HepG2 (cell line): ENCODE results near the gene ABHD13. TPM values are rescaled to one million over a fixed set of nuclear protein-coding genes. Genes with fewer than 3 reads are reported as not detected.
A peak's percentile ranks its signal among the peaks of the same experiment; 100 is the strongest.

Experiments used
- HDAC2 ChIP-seq: sonication (generic); formaldehyde crosslinking; IDR thresholded peaks from 2 replicates; pipeline ENCODE4 v1.4.0; 2020; ENCODE audit warnings: missing genetic modification reagents
- SOX5 ChIP-seq: IDR thresholded peaks from 2 replicates; pipeline ENCODE4 v1.6.1; 2016; ENCODE audit warnings: borderline replicate concordance
- THAP7 ChIP-seq: sonication (generic); formaldehyde crosslinking; IDR thresholded peaks from 2 replicates; pipeline ENCODE4 v1.8.1; 2023; ENCODE audit warnings: mild to moderate bottlenecking, missing genetic modification reagents
- TOPORS ChIP-seq: sonication (generic); formaldehyde crosslinking; IDR thresholded peaks from 2 replicates; pipeline ENCODE4 v1.8.0; 2023; ENCODE audit warnings: mild to moderate bottlenecking, missing genetic modification reagents
- TSC22D2 ChIP-seq: sonication (generic); formaldehyde crosslinking; IDR thresholded peaks from 2 replicates; pipeline ENCODE4 v1.5.1; 2020; ENCODE audit warnings: missing genetic modification reagents, mild to moderate bottlenecking, borderline replicate concordance
- ZBTB39 ChIP-seq: sonication (generic); formaldehyde crosslinking; IDR thresholded peaks from 2 replicates; pipeline ENCODE4 v1.5.0; 2020; ENCODE audit warnings: missing genetic modification reagents
- ZNF496 ChIP-seq: sonication (generic); formaldehyde crosslinking; IDR thresholded peaks from 2 replicates; pipeline ENCODE4 v1.8.1; 2023; ENCODE audit warnings: mild to moderate bottlenecking, moderate library complexity, missing genetic modification reagents; ENCODE audit not compliant: insufficient replicate concordance
- ZNF746 ChIP-seq: sonication (generic); formaldehyde crosslinking; IDR thresholded peaks from 2 replicates; pipeline ENCODE4 v1.8.0; 2022; ENCODE audit warnings: mild to moderate bottlenecking, missing genetic modification reagents
- ZNF776 ChIP-seq: sonication (generic); formaldehyde crosslinking; IDR thresholded peaks from 2 replicates; pipeline ENCODE4 v1.4.0; 2020; ENCODE audit warnings: mild to moderate bottlenecking, missing genetic modification reagents
- ZNF790 ChIP-seq: sonication (generic); formaldehyde crosslinking; IDR thresholded peaks from 2 replicates; pipeline ENCODE4 v1.8.0; 2022; ENCODE audit warnings: missing genetic modification reagents, mild to moderate bottlenecking, borderline replicate concordance
- polyA plus RNA-seq, 8 experiments: library from polyadenylated mRNA; depleted of rRNA in 3 of 8; stranded (reverse) in 7 of 8; unstranded in 1 of 8; fragments of >200 nt; fragmentation: Illumina TruSeq in 4 of 8; extraction: Trizol in 4 of 8; gene quantifications; 2 replicates each; pipeline versions ENCODE4 v1.2.1 to v1.2.3, GENCODE V29; 2011 to 2016; ENCODE audit warnings: low read depth in 4 of 8, missing spikeins in 1 of 8, mixed read lengths in 1 of 8; ENCODE audit not compliant: insufficient read depth in 1 of 8
- total RNA-seq, 5 experiments: library from RNA; depleted of rRNA; stranded (reverse); fragments of >200 nt; fragmentation: Illumina TruSeq; extraction: Trizol; gene quantifications; 2 replicates each; pipeline ENCODE4 v1.2.3, GENCODE V29; 2016; ENCODE audit warnings: low read depth in 1 of 5
- TF ChIP-seq, protein P1 (sequence below): sonication (generic); formaldehyde crosslinking; IDR thresholded peaks from 2 replicates; pipeline ENCODE4 v1.4.0; 2020; ENCODE audit warnings: missing genetic modification reagents, borderline replicate concordance
- TF ChIP-seq, protein P2 (sequence below): sonication (generic); formaldehyde crosslinking; IDR thresholded peaks from 2 replicates; pipeline ENCODE4 v1.4.0; 2020; ENCODE audit warnings: mild to moderate bottlenecking, missing genetic modification reagents

The ABHD13 gene
- total and polyA plus RNA-seq, 2 of the 13 experiments (the other 11 are each of a cell fraction or from before 2014, with no cell fraction given), result 4.3 to 6.2 TPM

DNA sequence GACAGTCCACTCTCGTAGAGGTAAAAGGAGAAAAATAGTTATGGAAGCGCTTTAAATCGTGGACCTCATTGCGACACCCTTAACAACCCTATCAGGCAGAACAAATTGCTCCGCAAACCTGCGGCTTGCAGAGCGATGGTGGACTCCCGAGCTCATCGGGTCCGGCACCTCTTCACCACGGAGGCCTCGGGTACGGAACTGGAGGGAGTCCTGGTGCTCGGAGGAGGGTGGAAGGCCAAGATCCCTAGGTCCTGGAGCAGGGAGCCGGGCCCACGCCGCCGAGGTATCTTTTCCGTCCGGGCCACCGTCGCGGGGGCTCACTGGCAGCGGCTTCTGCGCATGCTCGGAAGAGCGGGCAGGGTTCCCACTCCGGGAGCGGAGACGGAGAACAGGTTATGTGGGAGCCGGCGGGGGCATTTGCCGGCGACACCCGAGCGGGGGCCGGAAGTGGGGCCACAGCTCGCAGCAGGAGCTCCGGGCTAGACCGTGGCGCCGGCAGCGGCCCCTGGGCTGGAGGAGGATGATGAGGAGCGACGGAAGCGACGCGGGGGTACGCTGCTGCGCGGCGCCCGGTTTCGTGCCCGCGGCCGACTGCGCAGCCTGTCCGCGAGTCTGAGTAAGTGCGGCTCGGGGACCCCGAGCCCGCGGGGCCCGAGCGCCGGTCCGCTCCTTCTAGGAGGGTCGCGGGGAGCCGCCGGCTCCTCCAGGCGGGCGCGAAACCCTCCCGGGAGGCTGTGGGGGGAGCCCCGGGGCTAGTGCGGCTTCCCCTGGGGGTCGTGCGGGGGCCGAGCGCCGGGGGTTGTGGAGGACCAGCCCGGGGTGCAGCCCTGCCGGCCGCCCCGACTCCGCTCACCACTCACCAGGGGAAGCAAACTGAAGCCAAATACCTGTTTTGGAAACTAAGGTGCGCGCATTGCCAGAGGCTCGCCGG is at the start of gene ABHD13 (continued):
- TF ChIP-seq, protein P1, sequence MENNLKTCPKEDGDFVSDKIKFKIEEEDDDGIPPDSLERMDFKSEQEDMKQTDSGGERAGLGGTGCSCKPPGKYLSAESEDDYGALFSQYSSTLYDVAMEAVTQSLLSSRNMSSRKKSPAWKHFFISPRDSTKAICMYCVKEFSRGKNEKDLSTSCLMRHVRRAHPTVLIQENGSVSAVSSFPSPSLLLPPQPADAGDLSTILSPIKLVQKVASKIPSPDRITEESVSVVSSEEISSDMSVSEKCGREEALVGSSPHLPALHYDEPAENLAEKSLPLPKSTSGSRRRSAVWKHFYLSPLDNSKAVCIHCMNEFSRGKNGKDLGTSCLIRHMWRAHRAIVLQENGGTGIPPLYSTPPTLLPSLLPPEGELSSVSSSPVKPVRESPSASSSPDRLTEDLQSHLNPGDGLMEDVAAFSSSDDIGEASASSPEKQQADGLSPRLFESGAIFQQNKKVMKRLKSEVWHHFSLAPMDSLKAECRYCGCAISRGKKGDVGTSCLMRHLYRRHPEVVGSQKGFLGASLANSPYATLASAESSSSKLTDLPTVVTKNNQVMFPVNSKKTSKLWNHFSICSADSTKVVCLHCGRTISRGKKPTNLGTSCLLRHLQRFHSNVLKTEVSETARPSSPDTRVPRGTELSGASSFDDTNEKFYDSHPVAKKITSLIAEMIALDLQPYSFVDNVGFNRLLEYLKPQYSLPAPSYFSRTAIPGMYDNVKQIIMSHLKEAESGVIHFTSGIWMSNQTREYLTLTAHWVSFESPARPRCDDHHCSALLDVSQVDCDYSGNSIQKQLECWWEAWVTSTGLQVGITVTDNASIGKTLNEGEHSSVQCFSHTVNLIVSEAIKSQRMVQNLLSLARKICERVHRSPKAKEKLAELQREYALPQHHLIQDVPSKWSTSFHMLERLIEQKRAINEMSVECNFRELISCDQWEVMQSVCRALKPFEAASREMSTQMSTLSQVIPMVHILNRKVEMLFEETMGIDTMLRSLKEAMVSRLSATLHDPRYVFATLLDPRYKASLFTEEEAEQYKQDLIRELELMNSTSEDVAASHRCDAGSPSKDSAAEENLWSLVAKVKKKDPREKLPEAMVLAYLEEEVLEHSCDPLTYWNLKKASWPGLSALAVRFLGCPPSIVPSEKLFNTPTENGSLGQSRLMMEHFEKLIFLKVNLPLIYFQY, result no peak
- TF ChIP-seq, protein P2, sequence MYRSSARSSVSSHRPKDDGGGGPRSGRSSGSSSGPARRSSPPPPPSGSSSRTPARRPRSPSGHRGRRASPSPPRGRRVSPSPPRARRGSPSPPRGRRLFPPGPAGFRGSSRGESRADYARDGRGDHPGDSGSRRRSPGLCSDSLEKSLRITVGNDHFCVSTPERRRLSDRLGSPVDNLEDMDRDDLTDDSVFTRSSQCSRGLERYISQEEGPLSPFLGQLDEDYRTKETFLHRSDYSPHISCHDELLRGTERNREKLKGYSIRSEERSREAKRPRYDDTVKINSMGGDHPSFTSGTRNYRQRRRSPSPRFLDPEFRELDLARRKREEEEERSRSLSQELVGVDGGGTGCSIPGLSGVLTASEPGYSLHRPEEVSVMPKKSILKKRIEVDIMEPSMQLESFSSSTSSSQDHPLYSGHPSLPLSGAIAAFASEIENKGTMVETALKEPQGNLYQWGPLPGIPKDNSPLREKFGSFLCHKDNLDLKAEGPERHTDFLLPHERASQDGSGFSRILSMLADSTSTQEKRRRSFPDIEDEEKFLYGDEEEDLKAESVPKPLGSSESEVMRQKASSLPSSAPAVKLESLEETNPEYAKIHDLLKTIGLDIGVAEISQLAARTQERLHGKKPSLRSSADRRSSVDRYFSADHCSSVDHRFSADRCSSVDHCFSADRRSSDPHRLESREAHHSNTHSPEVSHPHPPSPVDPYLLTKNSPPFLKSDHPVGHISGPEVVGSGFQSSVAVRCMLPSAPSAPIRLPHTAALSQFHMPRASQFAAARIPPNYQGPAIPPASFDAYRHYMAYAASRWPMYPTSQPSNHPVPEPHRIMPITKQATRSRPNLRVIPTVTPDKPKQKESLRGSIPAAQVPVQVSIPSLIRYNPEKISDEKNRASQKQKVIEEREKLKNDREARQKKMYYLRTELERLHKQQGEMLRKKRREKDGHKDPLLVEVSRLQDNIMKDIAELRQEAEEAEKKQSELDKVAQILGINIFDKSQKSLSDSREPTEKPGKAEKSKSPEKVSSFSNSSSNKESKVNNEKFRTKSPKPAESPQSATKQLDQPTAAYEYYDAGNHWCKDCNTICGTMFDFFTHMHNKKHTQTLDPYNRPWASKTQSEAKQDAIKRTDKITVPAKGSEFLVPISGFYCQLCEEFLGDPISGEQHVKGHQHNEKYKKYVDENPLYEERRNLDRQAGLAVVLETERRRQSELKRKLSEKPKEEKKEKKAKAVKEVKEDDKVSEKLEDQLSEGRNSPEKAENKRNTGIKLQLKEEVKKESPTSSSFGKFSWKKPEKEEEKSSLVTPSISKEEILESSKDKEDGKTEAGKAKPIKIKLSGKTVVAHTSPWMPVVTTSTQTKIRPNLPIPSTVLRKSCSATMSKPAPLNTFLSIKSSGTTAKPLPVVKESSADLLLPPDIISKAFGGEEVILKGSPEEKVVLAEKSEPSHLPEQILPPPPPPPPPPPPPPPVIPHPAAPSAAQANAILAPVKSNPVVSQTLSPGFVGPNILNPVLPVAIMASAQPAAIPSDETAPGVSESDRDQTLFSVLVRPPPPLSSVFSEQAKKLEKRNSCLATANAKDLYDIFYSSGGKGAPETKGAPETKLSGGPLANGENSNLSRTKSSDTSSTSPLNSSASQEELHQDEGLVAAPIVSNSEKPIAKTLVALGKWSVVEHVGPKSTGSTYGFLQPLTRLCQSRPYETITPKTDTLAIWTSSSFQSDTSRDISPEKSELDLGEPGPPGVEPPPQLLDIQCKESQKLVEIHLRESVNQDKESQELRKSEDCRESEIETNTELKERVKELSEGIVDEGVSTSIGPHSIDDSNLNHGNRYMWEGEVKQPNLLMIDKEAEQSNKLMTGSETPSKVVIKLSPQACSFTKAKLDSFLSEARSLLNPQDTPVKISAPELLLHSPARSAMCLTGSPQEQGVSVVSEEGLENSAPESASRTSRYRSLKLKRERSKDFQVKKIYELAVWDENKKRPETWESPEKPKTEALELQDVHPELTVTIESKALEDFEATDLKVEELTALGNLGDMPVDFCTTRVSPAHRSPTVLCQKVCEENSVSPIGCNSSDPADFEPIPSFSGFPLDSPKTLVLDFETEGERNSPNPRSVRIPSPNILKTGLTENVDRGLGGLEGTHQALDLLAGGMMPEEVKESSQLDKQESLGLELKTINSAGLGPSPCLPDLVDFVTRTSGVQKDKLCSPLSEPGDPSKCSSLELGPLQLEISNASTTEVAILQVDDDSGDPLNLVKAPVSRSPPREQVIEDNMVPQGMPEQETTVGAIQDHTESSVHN (CRISPR knock-in tag), result no peak
- peak; percentile 35; the same call in 1 of the 2 replicates for TF ChIP-seq ZBTB39
- no peak for TF ChIP-seq ZNF776
- 0 out of 2 replicates have a peak, but pooled peaks have one; percentile 49 for TF ChIP-seq ZNF746 (CRISPR knock-in tag)
- TF ChIP-seq SOX5 (CRISPR knock-in tag), result no peak; the same call in 1 of the 2 replicates
- no peak for TF ChIP-seq ZNF496 (CRISPR knock-in tag)
- peak; percentile 67 for TF ChIP-seq HDAC2 (CRISPR knock-in tag)
- TF ChIP-seq TOPORS (CRISPR knock-in tag), result no peak
- TF ChIP-seq ZNF790 (CRISPR knock-in tag), result no peak
- 0 out of 2 replicates have a peak, but pooled peaks have one; percentile 66 for TF ChIP-seq THAP7 (CRISPR knock-in tag)
- TF ChIP-seq TSC22D2 (CRISPR knock-in tag), result no peak
